HepG2 (cell line): ENCODE results near the gene PPAT. TPM values are rescaled to one million over a fixed set of nuclear protein-coding genes. Genes with fewer than 3 reads are reported as not detected.

ENCODE experiments used
- ATAC-seq: fragments of 200-7000 bp; cut with Tn5 transposase; 3 replicates; pipeline ENCODE4 v1.9.1; 2020; ENCODE audit warnings: mild to moderate bottlenecking, moderate library complexity
- BruUV-seq: library from RNA; stranded (reverse); fragments of 400-500 nt; replicated peaks from 2 replicates; lab custom pipeline; 2021; lab: Mats Ljungman, UMichigan
- CTCF ChIA-PET: fragments of 300-600 bp; formaldehyde crosslinking; extraction: SDS; loops from one replicate; lab custom pipeline; 2021; ENCODE audit warnings: low total read pairs, inconsistent platforms, low intra/inter-chr PET ratio; lab: Yijun Ruan, JAX
- POLR2A ChIA-PET: fragments of 350-600 bp; sonication (Branson Sonifier 250); formaldehyde crosslinking; loops from one replicate; lab custom pipeline; 2020; ENCODE audit warnings: antibody characterized with exemption, inconsistent platforms; lab: Yijun Ruan, JAX
- DNase-seq: peaks from one replicate; pipeline ENCODE4 v3.0.0-alpha.2; 2015; ENCODE audit warnings: low spot score
- FAIRE-seq: peaks from 3 replicates; lab custom pipeline; 2011; peaks lifted over from hg19 to GRCh38; lab: Jason Lieb, UNC
- H2AFZ ChIP-seq: one replicate; pipeline ENCODE4 v1.6.1; 2011; ENCODE audit warnings: low read length, inconsistent platforms
- H3K27ac ChIP-seq: fragments of 300-600 bp; 3 replicates; pipeline ENCODE4 v1.8.0; 2011; ENCODE audit warnings: mixed run types, mild to moderate bottlenecking, mixed read lengths, low read length, inconsistent platforms; ENCODE audit not compliant: insufficient read depth; ENCODE audit errors: extremely low read length
- H3K27me3 ChIP-seq, 2 experiments: fragments of 200-600 bp in 1 of 2; 2 replicates in 1 of 2; 3 replicates in 1 of 2; pipeline versions ENCODE4 v1.6.0 to v1.8.0; 2011; ENCODE audit warnings: low read length in 2 of 2, mild to moderate bottlenecking in 2 of 2, moderate library complexity in 2 of 2, inconsistent platforms in 1 of 2; ENCODE audit not compliant: insufficient read depth in 2 of 2, control insufficient read depth in 1 of 2
- H3K36me3 ChIP-seq, 2 experiments: fragments of 200-600 bp in 1 of 2; replicated peaks in 1 of 2; 2 replicates in 1 of 2; 3 replicates in 1 of 2; pipeline versions ENCODE4 v1.5.1 to v1.8.0; 2011; ENCODE audit warnings: low read length in 2 of 2, inconsistent platforms in 1 of 2; ENCODE audit not compliant: insufficient read depth in 2 of 2, control insufficient read depth in 1 of 2
- H3K4me1 ChIP-seq: 2 replicates; pipeline ENCODE4 v1.5.1; 2012; ENCODE audit warnings: low read length, inconsistent platforms; ENCODE audit not compliant: insufficient read depth
- H3K4me2 ChIP-seq: 2 replicates; pipeline ENCODE4 v1.6.0; 2011; ENCODE audit warnings: low read depth, low read length, inconsistent platforms
- H3K4me3 ChIP-seq, 3 experiments: fragments of 200-600 bp in 1 of 3; sonication (generic), shearing (Covaris generic) in 1 of 3; replicated peaks in 1 of 3; 2 replicates each; pipeline ENCODE4 v1.5.1; 2011 to 2016; ENCODE audit warnings: low read length in 3 of 3, inconsistent platforms in 2 of 3, low read depth in 2 of 3, mild to moderate bottlenecking in 2 of 3, control low read depth in 1 of 3, mixed read lengths in 1 of 3; ENCODE audit not compliant: insufficient read depth in 1 of 3
- H3K79me2 ChIP-seq: one replicate; pipeline ENCODE4 v1.6.1; 2011; ENCODE audit warnings: low read length, inconsistent platforms; ENCODE audit not compliant: insufficient read depth
- H3K9ac ChIP-seq: 2 replicates; pipeline ENCODE4 v1.6.0; 2011; ENCODE audit warnings: mild to moderate bottlenecking, low read depth, low read length, inconsistent platforms; ENCODE audit not compliant: insufficient read depth
- H3K9me3 ChIP-seq: 2 replicates; pipeline ENCODE4 v1.5.1; 2012; ENCODE audit warnings: mild to moderate bottlenecking, low read length
- H4K20me1 ChIP-seq: 2 replicates; pipeline ENCODE4 v1.6.0; 2011; ENCODE audit warnings: inconsistent platforms, mild to moderate bottlenecking, low read length, moderate library complexity; ENCODE audit not compliant: insufficient read depth
- DPF2 ChIP-seq: sonication (generic); formaldehyde crosslinking; IDR thresholded peaks from 2 replicates; pipeline ENCODE4 v1.4.0; 2020; ENCODE audit warnings: mild to moderate bottlenecking, low read depth, missing genetic modification reagents, borderline replicate concordance
- ERF ChIP-seq: IDR thresholded peaks from 2 replicates; pipeline ENCODE4 v1.6.1; 2018; ENCODE audit warnings: missing biosample characterization, missing genetic modification reagents
- FOXK2 ChIP-seq: fragments of 450-650 bp; IDR thresholded peaks from 2 replicates; pipeline ENCODE4 v1.6.1; 2016
- GPN1 ChIP-seq: sonication (generic); formaldehyde crosslinking; IDR thresholded peaks from 2 replicates; pipeline ENCODE4 v1.5.1; 2020; ENCODE audit warnings: missing genetic modification reagents, borderline replicate concordance
- KDM6A ChIP-seq: IDR thresholded peaks from 2 replicates; pipeline ENCODE4 v1.6.1; 2016; ENCODE audit warnings: low read depth
- KLF13 ChIP-seq: sonication (generic); formaldehyde crosslinking; IDR thresholded peaks from 2 replicates; pipeline ENCODE4 v1.4.0; 2020; ENCODE audit warnings: mild to moderate bottlenecking, missing genetic modification reagents
- KLF16 ChIP-seq, 2 experiments: sonication (generic) in 1 of 2; formaldehyde crosslinking in 1 of 2; IDR thresholded peaks; 2 replicates each; pipeline versions ENCODE4 v1.6.1 to v1.8.0; 2016 to 2023; ENCODE audit warnings: missing genetic modification reagents in 2 of 2, missing compliant biosample characterization in 1 of 2
- KMT2A ChIP-seq: sonication (generic); formaldehyde crosslinking; IDR thresholded peaks from 2 replicates; pipeline ENCODE4 v1.4.0; 2020; ENCODE audit warnings: missing genetic modification reagents
- NFYB ChIP-seq: sonication (generic); formaldehyde crosslinking; IDR thresholded peaks from 2 replicates; pipeline ENCODE4 v1.4.0; 2020; ENCODE audit warnings: missing genetic modification reagents
- RCOR2 ChIP-seq: IDR thresholded peaks from 2 replicates; pipeline ENCODE4 v1.6.1; 2016; ENCODE audit warnings: missing biosample characterization, missing genetic modification reagents
- SP4 ChIP-seq: sonication (generic); formaldehyde crosslinking; IDR thresholded peaks from 2 replicates; pipeline ENCODE4 v1.8.1; 2023; ENCODE audit warnings: mild to moderate bottlenecking, missing genetic modification reagents
- TOE1 ChIP-seq: sonication (generic); formaldehyde crosslinking; IDR thresholded peaks from 2 replicates; pipeline ENCODE4 v1.4.0; 2020; ENCODE audit warnings: mild to moderate bottlenecking, missing genetic modification reagents
- ZBED4 ChIP-seq: sonication (generic); formaldehyde crosslinking; IDR thresholded peaks from 2 replicates; pipeline ENCODE4 v1.4.0; 2020; ENCODE audit warnings: missing genetic modification reagents, borderline replicate concordance
- ZNF639 ChIP-seq: conservative IDR thresholded peaks from 2 replicates; pipeline ENCODE4 v1.6.1; 2018; ENCODE audit warnings: missing genetic modification reagents
- ZNF709 ChIP-seq: sonication (generic); formaldehyde crosslinking; IDR thresholded peaks from 2 replicates; pipeline ENCODE4 v1.5.0; 2020; ENCODE audit warnings: mild to moderate bottlenecking, missing genetic modification reagents
- ZNF737 ChIP-seq: sonication (generic); formaldehyde crosslinking; IDR thresholded peaks from 2 replicates; pipeline ENCODE4 v1.5.0; 2020; ENCODE audit warnings: missing genetic modification reagents, mild to moderate bottlenecking, borderline replicate concordance
- ZNF775 ChIP-seq: sonication (generic); formaldehyde crosslinking; IDR thresholded peaks from 2 replicates; pipeline ENCODE4 v1.4.0; 2020; ENCODE audit warnings: missing genetic modification reagents, mild to moderate bottlenecking, moderate library complexity, borderline replicate concordance
- WGBS: methylation state at CpG from one replicate; pipeline ENCODE4 v1.1.6; 2017; ENCODE audit warnings: low lambda C conversion rate; 5-methylcytosine and 5-hydroxymethylcytosine counted together
- in situ Hi-C: cut with HindIII; loops from 2 replicates; pipeline ENCODE4 v1.10.0; 2017; ENCODE audit warnings: low pct_unique_long_range_greater_than_20kb; ENCODE audit not compliant: extremely low pct_ligation_motif_present
- intact Hi-C: fragments of 100-400 bp; cut with micrococcal nuclease; formaldehyde crosslinking; loops from one replicate; pipeline ENCODE4 v1.10.0; 2022; ENCODE audit not compliant: unreplicated experiment
- polyA plus RNA-seq, 8 experiments: library from polyadenylated mRNA; depleted of rRNA in 3 of 8; stranded (reverse) in 7 of 8; unstranded in 1 of 8; fragments of >200 nt; fragmentation: Illumina TruSeq in 4 of 8; extraction: Trizol in 4 of 8; gene quantifications; 2 replicates each; pipeline versions ENCODE4 v1.2.1 to v1.2.3, GENCODE V29; 2011 to 2016; ENCODE audit warnings: low read depth in 4 of 8, missing spikeins in 1 of 8, mixed read lengths in 1 of 8; ENCODE audit not compliant: insufficient read depth in 1 of 8
- total RNA-seq, 5 experiments: library from RNA; depleted of rRNA; stranded (reverse); fragments of >200 nt; fragmentation: Illumina TruSeq; extraction: Trizol; gene quantifications; 2 replicates each; pipeline ENCODE4 v1.2.3, GENCODE V29; 2016; ENCODE audit warnings: low read depth in 1 of 5

Gene PPAT
- total and polyA plus RNA-seq, 2 of the 13 experiments (the other 11 are each of a cell fraction or from before 2014, with no cell fraction given): 16.9 to 62.6 TPM

- ChIA-PET POLR2A (no interaction called here), CTCF (no interaction called here)
- no peak overlapping the region for H3K4me2 ChIP-seq
- H3K9ac ChIP-seq: no peak overlapping the region
- ATAC-seq (no peak), DNase-seq (no peak), FAIRE-seq (no peak)
- TF ChIP-seq GPN1 (CRISPR knock-in tag) (no peak), NFYB (CRISPR knock-in tag) (no peak), ZBED4 (CRISPR knock-in tag) (no peak), ZNF639 (CRISPR knock-in tag) (no peak), KLF13 (CRISPR knock-in tag) (no peak), FOXK2 (no peak), SP4 (no peak), ZNF737 (CRISPR knock-in tag) (no peak), KDM6A (CRISPR knock-in tag) (no peak), DPF2 (no peak), ZNF709 (CRISPR knock-in tag) (no peak), TOE1 (CRISPR knock-in tag) (no peak), RCOR2 (no peak), KMT2A (no peak), KLF16 (CRISPR knock-in tag; IDR thresholded peaks at IDR 0.05) (no peak), ERF (CRISPR knock-in tag) (no peak), ZNF775 (no peak)
- no peaks in the 10 kb centered on the region for H3K4me1 ChIP-seq
- H3K79me2 ChIP-seq: no peaks in the 10 kb centered on the region
- intact Hi-C loops: no loop called here
- H3K36me3 ChIP-seq: peaks cover 1 to 8% of the 10 kb centered on the region in 2 experiments; a peak in 2 of 5 replicates
- H3K4me3 ChIP-seq: no peak overlapping the region
- H3K27ac ChIP-seq: no peak overlapping the region
- BruUV-seq: no TSS peak
- H3K27me3 ChIP-seq: no peaks in the 10 kb centered on the region
- in situ Hi-C loops: no loop called here
- H4K20me1 ChIP-seq: no peaks in the 10 kb centered on the region
- WGBS: 96% methylated on average over 9 of the region's 9 CpGs
- H3K9me3 ChIP-seq: no peaks in the 10 kb centered on the region
- H2AFZ ChIP-seq: no peak overlapping the region
Measured at GRCh38 chr4:56356650-56357049, 78.8 kb downstream of the PPAT start.
